ENCODE data around the gene PARG. TPM values are rescaled to one million over a fixed set of nuclear protein-coding genes. Genes with fewer than 3 reads are reported as not detected.

The PARG gene
- total RNA-seq, result 36.9 and 38.4 TPM in 2 replicates

GRCh38 chr10:49941447-49942338 is at the start of gene PARG, which contains the start of gene TIMM23B:
Gene PARG, minus strand, starts transcription at chr10:49942027. Its CDS starts 302 bp downstream, at chr10:49941725.
Gene TIMM23B, plus strand, starts transcription at chr10:49942053. Its CDS starts 142 bp downstream, at chr10:49942195.

DNA sequence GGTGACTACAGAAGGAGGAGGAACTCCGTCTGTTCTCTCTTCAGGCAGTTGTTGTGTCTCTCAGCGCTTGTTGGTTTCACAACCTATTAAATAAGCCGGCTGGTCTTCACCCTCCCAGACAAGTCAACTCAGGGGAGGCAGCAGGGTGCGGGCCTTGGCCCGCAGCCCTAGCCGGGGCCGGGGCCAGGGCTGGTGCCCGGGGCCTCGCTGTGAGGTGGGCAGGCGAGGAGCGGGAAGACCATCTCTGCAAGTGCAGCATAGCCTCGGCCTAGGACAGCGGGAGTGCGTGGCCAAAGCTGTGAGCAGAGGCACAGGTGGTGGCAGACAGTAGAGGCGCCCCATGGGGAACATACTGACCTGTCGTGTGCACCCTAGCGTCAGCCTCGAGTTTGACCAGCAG is 46.5 kb upstream of the PARG start, which contains the start of gene AGAP6:
Gene AGAP6, plus strand, starts transcription at position 31 of the 400 bp plus-strand sequence. Its CDS starts 310 bp downstream, at position 341.

Other genes with a start within 250 kb of the PARG start
- 0.22 and 0.37 TPM in 2 replicates for gene OGDHL, start 179.7 kb downstream of the PARG start, total RNA-seq
- 25.4 and 26.8 TPM in 2 replicates for gene TIMM23B, start within 50 bp of the PARG start, total RNA-seq
- 3.1 and 3.2 TPM in 2 replicates for gene AGAP6, start 46.4 kb upstream of the PARG start, total RNA-seq
- 45.5 and 77.6 TPM in 2 replicates for gene WASHC2A, start 125.9 kb upstream of the PARG start, total RNA-seq